HG02798 (cell line): ENCODE data around the gene GRHL3.

Experiments
- ATAC-seq: cut with Tn5 transposase; IDR thresholded peaks from one replicate; pipeline ENCODE4 v1.9.1; 2021; ENCODE audit warnings: mild to moderate bottlenecking; ENCODE audit not compliant: unreplicated experiment, poor library complexity

The GRHL3 gene

DNA sequence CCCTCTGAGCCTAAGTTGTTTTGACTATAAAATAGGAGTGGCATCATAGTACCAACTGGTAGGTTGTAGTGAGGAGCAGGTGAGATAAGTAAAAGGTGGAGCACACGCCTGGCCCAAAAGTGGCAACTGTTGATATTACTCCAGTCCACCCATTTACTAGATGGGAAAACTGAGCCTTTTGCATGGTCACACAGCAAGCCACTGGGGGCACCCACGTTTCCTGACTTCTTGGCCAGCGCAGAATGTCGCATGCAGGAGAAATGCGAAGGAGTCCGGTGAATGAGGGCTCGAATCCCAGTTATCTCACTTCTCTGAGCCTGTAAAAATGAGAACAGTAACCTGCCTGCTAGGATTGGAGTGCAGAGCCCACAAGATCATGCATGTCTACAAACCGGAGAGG, 20.8 kb downstream of the GRHL3 start:
- ATAC-seq: no peak

DNA sequence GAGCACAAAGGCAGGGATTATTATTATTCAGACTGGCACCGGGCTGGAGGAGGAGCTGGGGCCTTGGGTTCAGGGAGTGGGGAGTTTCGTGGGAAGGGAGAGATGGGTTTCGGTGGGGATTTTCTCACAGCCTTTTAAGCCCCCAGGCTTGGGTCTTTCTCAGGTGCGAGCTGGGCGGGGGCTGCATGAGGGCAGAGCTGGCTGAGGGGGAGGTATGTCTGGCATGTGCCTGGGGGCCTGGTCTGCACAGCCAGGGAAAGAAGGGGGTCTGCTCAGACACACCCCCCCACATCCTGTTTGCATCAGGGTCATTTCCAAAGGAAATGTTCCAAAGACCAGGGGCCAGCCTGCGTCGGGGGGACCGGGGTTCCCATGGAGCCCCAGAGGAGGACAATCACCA, 21.6 kb downstream of the GRHL3 start:
- no peak for ATAC-seq

DNA sequence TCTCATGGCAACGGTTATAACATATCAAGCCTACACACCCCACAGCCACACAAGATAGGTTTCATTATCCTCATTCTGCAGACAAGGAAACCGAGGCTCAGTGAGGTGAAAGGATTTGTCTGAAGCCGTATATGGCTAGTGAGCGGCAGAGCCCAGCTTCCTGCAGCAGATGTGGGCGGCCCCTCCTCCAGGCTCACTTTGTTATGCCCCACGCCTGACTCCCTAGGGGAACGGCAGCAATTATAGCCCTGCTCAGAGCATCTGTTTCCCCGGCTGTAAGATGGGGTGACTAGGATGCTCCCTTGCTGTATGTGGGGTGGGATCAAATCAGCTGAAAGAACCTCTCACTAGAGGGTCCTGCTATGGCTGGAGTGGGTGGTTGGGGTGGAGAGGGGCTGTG, 22.1 kb downstream of the GRHL3 start:
- ATAC-seq: no peak

DNA sequence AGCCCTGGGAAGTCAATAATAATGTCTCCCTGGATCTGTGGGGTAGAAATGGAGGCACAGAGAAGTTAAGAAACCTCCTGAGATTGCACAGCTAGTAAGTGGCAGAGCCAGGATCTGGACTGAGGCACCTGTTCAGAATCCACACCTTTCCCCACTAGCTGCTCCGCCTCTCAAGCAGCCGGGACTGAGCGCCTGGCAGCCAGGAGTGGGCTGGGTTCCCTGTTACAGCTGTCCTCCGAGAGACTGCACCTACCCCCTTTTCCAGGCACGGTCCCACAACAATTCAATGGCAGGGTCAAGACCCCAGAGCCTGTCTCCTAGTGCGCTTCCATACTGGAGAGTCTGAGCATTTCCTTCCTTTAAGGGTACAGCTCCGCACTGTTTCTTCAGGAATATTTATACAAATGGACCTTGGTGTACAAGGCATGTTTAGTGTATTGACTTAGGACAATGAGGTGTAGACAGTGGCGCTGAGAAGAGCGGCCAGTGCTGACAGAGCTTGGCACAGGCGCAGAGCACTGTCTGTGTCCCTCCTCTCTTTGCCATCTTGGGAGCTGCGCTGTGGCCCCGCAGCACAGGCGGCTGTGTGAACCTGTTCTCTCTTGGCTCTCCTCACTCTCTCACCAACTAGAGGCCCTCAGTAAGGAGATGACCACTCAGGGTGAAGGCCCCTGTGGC, 24.4 kb downstream of the GRHL3 start:
- no peak for ATAC-seq

DNA sequence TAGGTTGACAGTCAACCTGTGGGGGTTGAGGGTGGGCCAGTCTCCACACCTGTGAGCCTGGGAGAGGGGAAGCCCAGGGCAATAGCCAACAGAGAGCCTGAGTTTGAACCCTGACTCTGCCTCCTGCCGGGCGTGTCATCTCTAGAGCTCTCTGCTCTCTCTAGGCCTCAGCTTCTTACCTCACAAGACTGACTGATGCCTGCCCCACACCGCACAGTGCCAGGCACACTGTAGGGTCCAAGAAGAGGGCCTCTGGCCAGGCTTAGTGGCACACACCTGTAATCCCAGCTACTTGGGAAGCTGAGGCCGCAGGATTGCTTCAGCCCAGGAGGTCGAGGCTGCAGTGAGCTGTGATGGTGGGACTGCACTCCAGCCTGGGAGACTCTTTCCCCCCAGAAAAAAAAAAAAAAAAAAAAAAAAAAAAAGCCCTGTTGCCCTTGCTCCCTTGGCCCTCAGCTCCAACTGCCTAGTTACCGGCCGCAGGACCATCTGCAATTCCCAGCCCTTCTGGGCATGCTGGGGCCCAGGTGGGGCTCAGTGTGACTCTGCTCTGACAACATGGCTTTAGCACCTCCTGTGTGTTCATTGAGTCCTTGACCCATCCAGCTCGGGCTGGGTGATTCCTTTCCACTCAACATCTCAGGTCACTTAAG, 25.1 kb downstream of the GRHL3 start:
- no peak for ATAC-seq

DNA sequence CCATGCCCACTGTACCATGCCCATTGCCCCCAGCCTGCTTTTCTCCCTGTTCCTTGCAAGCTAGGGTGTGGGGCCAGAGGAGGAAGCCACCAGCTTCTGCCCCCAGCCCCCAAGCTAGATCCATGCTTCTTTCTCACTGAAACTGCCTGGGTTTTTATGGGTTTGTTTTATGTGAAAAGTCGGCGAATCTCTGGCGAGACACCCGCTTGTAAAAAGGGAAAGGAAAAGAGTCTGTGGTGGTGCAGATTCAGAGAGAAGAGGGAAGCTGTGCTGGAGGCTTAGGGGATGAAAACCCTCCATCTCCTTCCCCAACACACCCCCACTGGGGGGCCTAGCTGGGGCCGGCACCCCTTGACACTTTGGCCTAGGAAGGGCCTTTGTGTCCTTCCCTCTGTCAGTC, 26.2 kb downstream of the GRHL3 start:
- no peak for ATAC-seq

DNA sequence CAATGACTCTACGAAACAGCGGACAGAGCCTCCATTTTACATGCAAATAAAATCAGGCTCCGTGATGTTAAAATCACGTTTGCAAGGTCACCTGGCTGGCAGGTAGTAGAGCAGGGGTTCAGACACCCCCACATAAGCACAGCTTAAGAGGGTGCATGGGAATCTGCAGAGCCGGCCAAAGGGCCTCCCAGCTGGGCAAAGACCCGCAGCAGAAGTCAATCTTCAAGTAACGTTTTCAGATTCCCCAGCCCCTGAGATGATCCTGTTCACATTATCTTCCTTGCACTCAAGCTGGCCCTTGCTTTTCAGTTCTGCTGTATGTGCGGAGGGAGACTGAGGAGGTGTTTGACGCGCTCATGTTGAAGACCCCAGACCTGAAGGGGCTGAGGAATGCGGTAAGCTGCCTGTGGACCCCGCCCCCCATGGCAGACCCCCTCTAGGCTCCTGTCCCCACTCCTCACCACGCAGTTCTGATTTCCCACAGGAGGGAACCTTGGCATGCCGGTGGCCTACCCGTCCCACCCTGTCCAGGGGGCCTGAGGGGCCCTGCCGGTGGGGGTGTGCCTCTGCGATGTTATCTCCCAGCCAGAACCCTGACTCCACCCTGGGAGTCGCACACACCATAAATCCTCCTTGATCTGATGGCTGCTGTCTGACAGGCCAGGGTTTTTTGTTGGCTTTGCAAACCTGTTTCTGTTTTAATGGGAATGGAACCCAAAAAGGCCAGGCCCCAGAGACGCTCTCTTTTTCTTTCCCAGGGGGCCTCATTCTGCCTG, 28.2 kb downstream of the GRHL3 start:
- ATAC-seq: no peak

DNA sequence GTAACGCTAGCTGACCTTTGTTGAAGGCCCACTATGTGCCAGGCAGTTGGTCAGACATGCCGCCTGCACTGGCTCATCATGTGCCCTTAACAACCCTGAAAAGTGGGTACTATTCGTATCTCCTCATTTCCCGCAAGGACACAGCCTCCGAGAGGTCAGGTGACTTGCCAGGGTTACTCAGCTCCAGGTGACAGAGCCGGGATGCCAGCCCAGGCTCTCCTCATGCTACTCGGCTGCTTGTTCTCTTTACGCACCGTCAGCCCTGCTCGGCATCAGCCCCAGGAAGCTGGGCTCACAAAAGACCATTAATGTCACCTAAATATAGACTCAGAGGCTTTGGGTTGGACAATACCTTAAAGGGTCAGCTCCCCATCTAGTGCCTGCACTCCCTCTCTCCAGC, 29.0 kb downstream of the GRHL3 start:
- no peak for ATAC-seq

DNA sequence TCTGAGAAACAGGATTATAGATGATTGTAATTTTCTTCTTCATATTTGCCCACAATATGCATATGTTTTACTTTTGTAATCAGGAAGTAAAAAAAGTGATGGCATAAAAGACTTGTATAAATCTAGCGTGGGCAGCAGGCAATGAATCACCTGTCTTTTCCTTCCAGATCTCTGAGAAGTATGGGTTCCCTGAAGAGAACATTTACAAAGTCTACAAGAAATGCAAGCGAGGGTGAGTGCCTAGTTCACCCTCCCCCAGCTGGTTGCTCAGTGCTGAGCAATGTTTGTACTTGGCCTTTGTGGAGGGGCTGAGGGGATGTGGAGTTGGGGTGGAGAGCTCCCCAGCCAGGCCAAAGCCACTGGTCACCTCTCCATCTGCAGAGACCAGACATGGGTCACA, 30.7 kb downstream of the GRHL3 start:
- ATAC-seq: no peak

DNA sequence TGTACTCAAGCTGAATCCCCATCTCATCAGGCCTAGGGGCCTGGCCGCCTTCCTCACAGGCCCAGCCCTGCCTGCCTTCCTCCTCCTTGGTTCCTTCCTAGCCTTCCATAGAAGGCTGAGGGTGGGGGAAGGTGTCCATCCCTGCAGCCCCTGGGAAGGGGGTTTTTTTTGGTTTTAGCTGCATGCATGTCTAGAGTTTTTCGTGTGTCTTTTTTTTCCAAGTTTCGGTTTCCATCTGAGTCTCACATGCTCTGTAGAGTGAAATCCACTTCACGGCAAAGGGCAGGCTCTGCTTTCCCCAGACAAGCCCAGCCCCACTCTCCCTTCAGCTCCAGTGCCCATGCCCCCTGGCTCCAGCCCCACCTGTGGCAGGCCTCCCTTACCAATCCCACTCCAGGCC, 32.1 kb downstream of the GRHL3 start:
- no peak for ATAC-seq

DNA sequence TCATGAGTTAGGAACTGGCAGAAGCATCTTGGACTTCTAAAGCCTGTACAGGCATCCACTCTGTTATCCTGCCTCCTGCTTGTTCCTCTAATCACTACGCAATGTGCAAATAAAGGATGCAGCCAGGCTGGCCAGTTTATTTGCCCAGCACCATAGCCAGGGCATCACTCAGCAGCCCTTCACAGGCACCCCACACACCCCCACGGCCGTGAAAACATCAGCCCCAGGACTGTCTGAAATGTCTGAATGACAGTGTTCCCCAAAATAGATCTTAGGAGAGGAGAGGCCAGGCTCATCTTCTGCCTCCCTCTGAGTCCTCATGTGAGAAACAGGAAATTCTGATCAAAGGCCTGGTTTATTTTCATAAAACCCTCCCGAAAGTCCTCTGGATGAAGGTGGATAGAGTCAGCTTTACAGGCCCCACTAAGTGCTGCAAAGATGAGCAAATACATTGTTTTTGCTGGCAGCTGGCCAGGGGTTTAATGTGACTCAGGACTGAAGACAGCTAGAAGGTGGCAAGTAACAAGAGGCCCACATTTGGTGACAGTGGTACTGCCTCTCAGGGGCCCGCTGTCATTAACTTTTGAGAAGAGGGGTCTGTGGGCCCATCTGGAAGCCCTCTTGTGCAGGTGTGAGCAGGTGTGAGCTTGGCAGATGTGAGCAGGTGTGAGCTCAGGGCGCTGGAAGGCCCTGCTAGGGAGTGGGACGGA, 32.9 kb downstream of the GRHL3 start:
- no peak for ATAC-seq

DNA sequence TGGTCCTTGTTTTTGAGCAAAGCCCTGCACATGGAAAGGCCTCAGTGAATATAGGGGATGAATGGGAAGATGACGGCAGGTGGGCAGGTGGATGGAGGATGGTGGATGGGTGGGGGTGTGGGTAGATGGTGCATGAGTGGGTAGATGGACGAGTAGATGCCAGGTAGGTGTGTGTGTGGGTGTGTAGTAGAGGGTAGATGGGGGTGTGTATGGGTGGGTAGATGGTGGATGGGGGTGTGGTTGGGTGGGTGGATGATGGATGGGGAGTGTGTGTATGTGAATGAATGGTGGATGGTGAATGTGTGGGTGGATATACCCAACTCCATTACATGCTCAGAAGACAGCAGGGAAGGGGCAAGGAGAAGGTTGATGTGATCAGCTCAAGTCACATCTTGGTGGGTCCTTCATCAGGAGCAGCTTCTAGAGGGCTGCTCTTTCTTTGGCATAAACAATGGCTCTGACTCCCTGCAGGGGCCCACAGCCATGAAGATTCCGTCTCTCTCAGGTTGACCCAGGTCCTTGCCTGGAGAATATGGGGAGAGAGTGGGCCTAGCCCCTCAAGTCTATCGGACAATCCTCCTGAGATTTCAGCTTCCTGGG, 34.2 kb downstream of the GRHL3 start:
- ATAC-seq: no peak

DNA sequence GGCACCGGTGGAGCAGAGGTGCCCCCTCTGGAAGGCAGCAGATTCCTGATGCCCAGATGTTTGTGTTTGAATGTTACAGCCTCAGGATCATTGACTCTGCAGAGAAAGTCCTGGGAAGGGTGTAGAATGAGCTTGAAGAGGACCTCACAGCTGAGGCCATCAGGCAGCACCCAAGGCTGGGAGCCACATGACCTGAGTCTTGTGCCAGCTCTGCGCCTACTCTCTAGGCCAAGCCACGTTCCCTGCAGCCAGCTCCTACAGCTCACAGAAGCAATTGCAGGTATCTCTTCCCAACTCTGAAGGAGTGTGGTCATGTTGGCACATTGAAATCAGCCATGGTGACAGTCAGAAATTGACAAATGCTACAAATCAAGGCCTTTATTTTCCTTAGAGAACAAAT, 36.3 kb downstream of the GRHL3 start:
- ATAC-seq: no peak

DNA sequence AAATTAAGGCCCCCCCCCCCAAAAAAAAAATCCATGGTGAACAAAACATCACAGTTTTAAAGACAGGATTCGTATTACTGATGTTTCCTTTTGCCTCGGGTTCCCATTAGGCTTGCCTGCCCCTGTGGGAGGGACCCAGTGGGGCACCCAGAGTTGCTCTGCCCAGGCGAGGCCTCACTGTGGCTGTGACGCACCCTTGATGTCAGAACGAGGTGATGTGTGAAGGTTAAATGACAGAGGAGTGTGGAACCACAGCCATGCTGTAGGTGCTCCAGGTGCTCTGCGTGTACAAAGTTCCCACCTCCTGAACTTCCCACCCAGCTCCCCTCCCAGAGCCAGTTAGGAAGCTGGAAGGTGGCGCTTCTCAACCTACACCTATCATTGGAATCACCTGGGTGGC, 37.9 kb downstream of the GRHL3 start:
- ATAC-seq: no peak

DNA sequence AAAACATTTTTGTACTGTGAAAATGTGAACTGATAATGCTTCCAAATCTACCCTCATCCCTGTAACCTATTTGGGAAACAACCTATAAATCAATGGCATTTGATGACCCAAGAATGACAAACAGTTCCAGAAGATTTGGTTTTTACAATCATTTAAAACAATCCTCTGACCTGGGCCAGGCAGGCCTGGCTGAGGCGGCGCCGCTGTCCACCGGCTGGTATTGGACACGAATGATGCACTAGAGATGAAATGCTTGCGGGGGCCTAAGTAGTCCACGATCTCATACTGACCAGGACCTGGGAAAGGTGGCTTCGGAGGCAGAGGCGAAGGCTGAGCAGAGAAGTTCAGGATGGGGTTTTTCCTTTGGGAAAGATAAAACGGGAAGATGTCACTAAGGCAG, 41.5 kb downstream of the GRHL3 start:
- no peak for ATAC-seq

DNA sequence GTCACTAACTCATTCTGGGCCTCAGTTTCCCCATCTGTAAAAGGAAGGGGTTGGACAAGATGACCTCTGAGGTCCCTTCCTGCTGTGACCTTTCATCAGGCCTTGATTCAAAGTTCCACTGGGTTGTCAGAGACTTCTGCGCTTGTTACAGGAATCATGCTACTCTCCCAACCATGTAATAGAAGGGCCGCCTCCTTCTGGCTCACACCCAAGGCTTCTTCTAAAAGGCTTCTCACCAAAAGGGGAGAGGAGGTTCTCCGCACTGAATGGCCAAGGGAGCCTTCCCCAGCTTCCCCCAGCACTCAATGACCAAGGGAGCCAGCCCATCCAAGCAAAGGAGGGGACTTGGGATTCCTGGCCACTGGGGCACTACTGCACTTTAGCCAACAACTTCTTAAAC, 42.7 kb downstream of the GRHL3 start:
- no peak for ATAC-seq

DNA sequence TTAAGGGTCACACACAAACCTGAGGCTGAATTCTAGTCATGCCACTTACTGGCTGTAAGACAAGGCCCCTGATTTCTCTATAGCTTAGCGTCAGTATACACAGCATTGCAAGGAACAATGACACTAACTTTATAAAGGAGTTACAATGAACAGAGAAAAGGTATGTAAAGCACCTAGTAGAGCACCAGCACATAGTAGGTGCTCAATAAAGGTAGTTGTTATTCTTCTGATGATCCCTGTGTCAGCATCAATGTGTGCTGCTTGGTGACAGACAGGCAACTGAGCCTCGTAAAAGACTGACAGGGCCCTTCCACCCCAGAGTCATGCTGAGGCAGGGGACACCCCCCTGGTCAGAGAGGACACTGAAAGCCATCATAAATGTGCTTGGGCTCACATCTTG, 43.2 kb downstream of the GRHL3 start:
- ATAC-seq: no peak

DNA sequence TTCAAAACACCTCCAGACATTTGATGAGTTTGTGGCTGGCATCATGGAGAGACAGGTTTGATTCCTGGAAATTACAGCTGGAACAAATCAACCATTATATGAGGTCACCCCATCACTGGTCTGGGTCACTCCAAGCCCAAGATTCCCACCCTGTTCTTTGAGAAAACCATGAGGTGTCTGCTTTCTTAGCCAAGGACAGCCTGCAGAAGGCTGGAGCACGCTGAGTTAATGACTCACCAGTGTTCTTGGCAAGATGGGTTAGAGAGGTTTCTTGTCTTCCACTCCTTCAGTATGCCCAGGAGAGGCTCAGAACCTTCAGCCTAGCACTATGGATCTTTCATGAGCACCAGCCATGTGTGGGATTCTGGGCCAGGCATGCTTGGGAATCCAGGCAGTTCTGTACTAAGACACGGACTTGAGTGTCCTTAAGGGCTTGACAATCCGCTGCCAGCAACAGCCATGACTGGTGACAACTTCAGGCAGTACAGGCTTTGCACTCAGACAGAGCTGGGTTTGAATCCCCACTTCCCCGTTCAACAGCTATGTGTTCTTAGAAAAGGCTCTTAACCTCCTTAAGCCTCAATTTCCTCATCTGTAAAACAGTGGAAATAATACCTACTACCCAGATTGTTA, 43.9 kb downstream of the GRHL3 start:
- ATAC-seq: no peak

DNA sequence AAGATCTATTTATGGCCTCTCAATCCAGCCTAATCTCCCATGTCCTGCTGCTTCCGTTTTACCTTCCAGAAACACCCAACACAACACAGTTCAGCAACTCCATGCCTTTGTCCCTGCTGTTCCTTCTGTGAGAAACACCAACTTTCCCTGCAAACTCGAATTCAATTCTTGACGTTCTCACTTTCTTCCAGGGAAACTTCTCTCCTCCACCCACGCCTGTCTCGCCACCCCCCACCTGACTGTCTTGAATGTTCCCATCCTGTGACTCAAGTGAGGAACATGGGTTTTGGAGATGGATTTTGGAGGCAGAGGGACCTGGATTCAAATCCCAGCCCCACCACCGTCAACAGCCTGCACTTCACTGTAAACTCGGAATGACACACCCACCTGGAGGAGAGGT, 44.8 kb downstream of the GRHL3 start:
- no peak for ATAC-seq

DNA sequence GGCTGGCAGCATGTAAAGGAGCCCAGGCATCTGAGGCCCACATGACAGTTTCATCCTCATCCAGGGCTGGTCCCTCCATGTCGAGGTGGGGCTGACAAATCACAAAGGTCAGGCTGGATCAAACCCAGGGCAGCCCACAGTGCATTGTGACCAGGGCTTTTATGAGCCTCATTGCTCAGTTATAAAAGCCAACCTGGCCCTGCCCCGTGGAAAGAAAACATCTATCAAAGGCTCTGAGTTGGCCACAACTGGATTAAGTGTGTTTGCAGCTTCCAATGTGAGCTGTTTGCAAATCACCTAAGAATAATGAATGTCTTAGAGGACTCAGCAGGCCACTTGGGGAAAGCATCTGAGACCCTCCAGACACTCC, 45.4 kb downstream of the GRHL3 start:
- no peak for ATAC-seq
